ENCODE results near the gene CATSPER1.

CATSPER1 gene

GRCh38 chr11:65987336-65987735 is 38.9 kb downstream of the CATSPER1 start:
- Histone ChIP-seq H3K4me1 (ENCODE audit: insufficient read depth, low read length) (no peaks in the 10 kb centered on the region), H3K36me3 (ENCODE audit: insufficient read depth, low read length) (no peaks in the 10 kb centered on the region), H3K4me3 (ENCODE audit: low read depth in 1 of 2, low read length in 2 of 2) (no peak overlapping the region), H3K9me3 (ENCODE audit: low read length) (no peaks in the 10 kb centered on the region), H3K9ac (ENCODE audit: low read length) (no peak overlapping the region), H3K27me3 (ENCODE audit: control insufficient read depth in 1 of 2, insufficient read depth in 2 of 2, low read length in 2 of 2) (no peaks in the 10 kb centered on the region), H3K27ac (ENCODE audit: low read depth, low read length) (no peak overlapping the region)

- H3K9me3 ChIP-seq (ENCODE audit: low read length) = no peaks in the 10 kb centered on the region
- H3K4me3 ChIP-seq (ENCODE audit: low read depth in 1 of 2, low read length in 2 of 2) = no peak overlapping the region
- no peaks in the 10 kb centered on the region for H3K4me1 ChIP-seq (ENCODE audit: insufficient read depth, low read length)
- H3K27ac ChIP-seq (ENCODE audit: low read depth, low read length) = no peak overlapping the region
- no peak overlapping the region for H3K9ac ChIP-seq (ENCODE audit: low read length)
- H3K36me3 ChIP-seq (ENCODE audit: insufficient read depth, low read length) = no peaks in the 10 kb centered on the region
- no peaks in the 10 kb centered on the region for H3K27me3 ChIP-seq (ENCODE audit: control insufficient read depth in 1 of 2, insufficient read depth in 2 of 2, low read length in 2 of 2)
Observed at GRCh38 chr11:65983589-65983987, 42.7 kb downstream of the CATSPER1 start.

GRCh38 chr11:65982824-65983588 is 43.3 kb downstream of the CATSPER1 start:
- Histone ChIP-seq H3K4me3 (ENCODE audit: low read depth in 1 of 2, low read length in 2 of 2) (no peak overlapping the region), H3K9me3 (ENCODE audit: low read length) (no peaks in the 10 kb centered on the region), H3K36me3 (ENCODE audit: insufficient read depth, low read length) (no peaks in the 10 kb centered on the region), H3K27ac (ENCODE audit: low read depth, low read length) (no peak overlapping the region), H3K4me1 (ENCODE audit: insufficient read depth, low read length) (no peaks in the 10 kb centered on the region), H3K9ac (ENCODE audit: low read length) (no peak overlapping the region), H3K27me3 (ENCODE audit: control insufficient read depth in 1 of 2, insufficient read depth in 2 of 2, low read length in 2 of 2) (no peaks in the 10 kb centered on the region)

GRCh38 chr11:65981972-65982823 is 44.1 kb downstream of the CATSPER1 start:
- H3K4me1 ChIP-seq (ENCODE audit: insufficient read depth, low read length) = no peaks in the 10 kb centered on the region
- H3K36me3 ChIP-seq (ENCODE audit: insufficient read depth, low read length) = peaks cover 7% of the 10 kb centered on the region
- no peak overlapping the region for H3K27ac ChIP-seq (ENCODE audit: low read depth, low read length)
- no peak overlapping the region for H3K9ac ChIP-seq (ENCODE audit: low read length)
- no peak overlapping the region for H3K4me3 ChIP-seq (ENCODE audit: low read depth in 1 of 2, low read length in 2 of 2)
- H3K27me3 ChIP-seq (ENCODE audit: control insufficient read depth in 1 of 2, insufficient read depth in 2 of 2, low read length in 2 of 2) = no peaks in the 10 kb centered on the region
- no peaks in the 10 kb centered on the region for H3K9me3 ChIP-seq (ENCODE audit: low read length)

- Histone ChIP-seq H3K27me3 (ENCODE audit: control insufficient read depth in 1 of 2, insufficient read depth in 2 of 2, low read length in 2 of 2) (no peaks in the 10 kb centered on the region), H3K4me3 (ENCODE audit: low read depth in 1 of 2, low read length in 2 of 2) (no peak overlapping the region), H3K36me3 (ENCODE audit: insufficient read depth, low read length) (peaks cover 15% of the 10 kb centered on the region), H3K27ac (ENCODE audit: low read depth, low read length) (no peak overlapping the region), H3K9me3 (ENCODE audit: low read length) (no peaks in the 10 kb centered on the region), H3K4me1 (ENCODE audit: insufficient read depth, low read length) (no peaks in the 10 kb centered on the region), H3K9ac (ENCODE audit: low read length) (no peak overlapping the region)
Observed at GRCh38 chr11:65981101-65981740, 45.1 kb downstream of the CATSPER1 start.

GRCh38 chr11:65979261-65979759 is 47.0 kb downstream of the CATSPER1 start:
- no peak overlapping the region for H3K27ac ChIP-seq (ENCODE audit: low read depth, low read length)
- no peak overlapping the region for H3K9ac ChIP-seq (ENCODE audit: low read length)
- H3K9me3 ChIP-seq (ENCODE audit: low read length) = no peaks in the 10 kb centered on the region
- H3K4me1 ChIP-seq (ENCODE audit: insufficient read depth, low read length) = no peaks in the 10 kb centered on the region
- H3K27me3 ChIP-seq (ENCODE audit: control insufficient read depth in 1 of 2, insufficient read depth in 2 of 2, low read length in 2 of 2) = no peaks in the 10 kb centered on the region
- peaks cover 15% of the 10 kb centered on the region for H3K36me3 ChIP-seq (ENCODE audit: insufficient read depth, low read length)
- no peak overlapping the region for H3K4me3 ChIP-seq (ENCODE audit: low read depth in 1 of 2, low read length in 2 of 2)

- Histone ChIP-seq H3K27ac (ENCODE audit: low read depth, low read length) (no peak overlapping the region), H3K4me3 (ENCODE audit: low read depth in 1 of 2, low read length in 2 of 2) (no peak overlapping the region), H3K36me3 (ENCODE audit: insufficient read depth, low read length) (peaks cover 18% of the 10 kb centered on the region), H3K9ac (ENCODE audit: low read length) (no peak overlapping the region), H3K27me3 (ENCODE audit: control insufficient read depth in 1 of 2, insufficient read depth in 2 of 2, low read length in 2 of 2) (no peaks in the 10 kb centered on the region), H3K4me1 (ENCODE audit: insufficient read depth, low read length) (no peaks in the 10 kb centered on the region), H3K9me3 (ENCODE audit: low read length) (peaks cover 2% of the 10 kb centered on the region)
Observed at GRCh38 chr11:65978391-65979238, 47.7 kb downstream of the CATSPER1 start.

- Histone ChIP-seq H3K9me3 (ENCODE audit: low read length) (peaks cover 3% of the 10 kb centered on the region), H3K36me3 (ENCODE audit: insufficient read depth, low read length) (peaks cover 22% of the 10 kb centered on the region), H3K27me3 (ENCODE audit: control insufficient read depth in 1 of 2, insufficient read depth in 2 of 2, low read length in 2 of 2) (no peaks in the 10 kb centered on the region)
Observed at GRCh38 chr11:65977621-65978390, 48.5 kb downstream of the CATSPER1 start.

GRCh38 chr11:65976216-65977176 is 49.8 kb downstream of the CATSPER1 start:
- H3K4me3 ChIP-seq (ENCODE audit: low read depth in 1 of 2, low read length in 2 of 2) = no peak overlapping the region
- H3K9me3 ChIP-seq (ENCODE audit: low read length) = peaks cover 3% of the 10 kb centered on the region
- H3K27ac ChIP-seq (ENCODE audit: low read depth, low read length) = no peak overlapping the region
- H3K9ac ChIP-seq (ENCODE audit: low read length) = no peak overlapping the region
- H3K4me1 ChIP-seq (ENCODE audit: insufficient read depth, low read length) = no peaks in the 10 kb centered on the region
- peaks cover 22% of the 10 kb centered on the region for H3K36me3 ChIP-seq (ENCODE audit: insufficient read depth, low read length)
- H3K27me3 ChIP-seq (ENCODE audit: control insufficient read depth in 1 of 2, insufficient read depth in 2 of 2, low read length in 2 of 2) = no peaks in the 10 kb centered on the region

More at GRCh38 chr11:65977621-65978390, 48.5 kb downstream of the CATSPER1 start:
- no peak overlapping the region for H3K9ac ChIP-seq (ENCODE audit: low read length)
- no peak overlapping the region for H3K27ac ChIP-seq (ENCODE audit: low read depth, low read length)
- no peak overlapping the region for H3K4me3 ChIP-seq (ENCODE audit: low read depth in 1 of 2, low read length in 2 of 2)
- H3K4me1 ChIP-seq (ENCODE audit: insufficient read depth, low read length) = no peaks in the 10 kb centered on the region

Data from muscle layer of colon (tissue), 2 donors.